GM12878 (cell line): ENCODE results near the gene TRMT44. TPM values are rescaled to one million over a fixed set of nuclear protein-coding genes. Genes with fewer than 3 reads are reported as not detected.

Experiments used
- ATAC-seq: fragments of 200-7000 bp; cut with Tn5 transposase; 3 replicates; pipeline ENCODE4 v1.9.1; 2020; ENCODE audit warnings: mild to moderate bottlenecking, moderate library complexity
- BruUV-seq: library from RNA; stranded (reverse); fragments of 400-500 nt; replicated peaks from 2 replicates; lab custom pipeline; 2021; lab: Mats Ljungman, UMichigan
- CTCF ChIA-PET: fragments of 300-600 bp; sonication (Branson Sonifier 250); formaldehyde crosslinking; extraction: SDS; loops from one replicate; lab custom pipeline; 2021; ENCODE audit warnings: inconsistent platforms; lab: Yijun Ruan, JAX
- POLR2A ChIA-PET: fragments of 350-600 bp; formaldehyde crosslinking; extraction: SDS; loops from one replicate; lab custom pipeline; 2021; ENCODE audit warnings: inconsistent platforms; lab: Charles Lee
- RAD21 ChIA-PET: fragments of 300-600 bp; sonication (Branson Sonifier 250); formaldehyde crosslinking; loops from one replicate; lab custom pipeline; 2023; ENCODE audit warnings: antibody characterized with exemption; ENCODE audit not compliant: unreplicated experiment; lab: Charles Lee
- SMC1A ChIA-PET: fragments of 300-600 bp; sonication (Branson Sonifier 250); formaldehyde crosslinking; loops from one replicate; lab custom pipeline; 2023; ENCODE audit not compliant: unreplicated experiment, uncharacterized antibody; lab: Charles Lee
- DNase-seq: peaks from one replicate; pipeline ENCODE4 v3.0.0-alpha.2; 2011; ENCODE audit warnings: low read depth, low spot score
- FAIRE-seq: peaks from 3 replicates; lab custom pipeline; 2011; peaks lifted over from hg19 to GRCh38; lab: Jason Lieb, UNC
- H2AFZ ChIP-seq: 2 replicates; pipeline ENCODE4 v1.6.0; 2011; ENCODE audit warnings: low read depth, low read length, control low read depth; ENCODE audit not compliant: control insufficient read depth
- H3K27ac ChIP-seq: 2 replicates; pipeline ENCODE4 v1.5.1; 2011; ENCODE audit warnings: control low read depth; ENCODE audit not compliant: control insufficient read depth, insufficient read depth
- H3K27me3 ChIP-seq, 2 experiments: replicated peaks in 1 of 2; 2 replicates each; pipeline versions ENCODE4 v1.6.0 to v1.6.1; 2011; ENCODE audit warnings: low read length in 1 of 2; ENCODE audit not compliant: control insufficient read depth in 2 of 2, insufficient read depth in 2 of 2
- H3K36me3 ChIP-seq, 2 experiments: 2 replicates each; pipeline ENCODE4 v1.5.1; 2011; ENCODE audit warnings: low read length in 1 of 2; ENCODE audit not compliant: control insufficient read depth in 2 of 2, insufficient read depth in 2 of 2
- H3K4me1 ChIP-seq: 2 replicates; pipeline ENCODE4 v1.6.1; 2011; ENCODE audit warnings: mild to moderate bottlenecking, low read length, moderate library complexity, mixed read lengths; ENCODE audit not compliant: control insufficient read depth, insufficient read depth
- H3K4me2 ChIP-seq: 2 replicates; pipeline ENCODE4 v1.6.0; 2011; ENCODE audit warnings: control low read depth; ENCODE audit not compliant: control insufficient read depth, insufficient read depth
- H3K4me3 ChIP-seq: fragments of 200-600 bp; sonication (generic); 2 replicates; pipeline ENCODE4 v1.5.1; 2016
- H3K79me2 ChIP-seq: 2 replicates; pipeline ENCODE4 v1.6.0; 2011; ENCODE audit warnings: low read length; ENCODE audit not compliant: control insufficient read depth, insufficient read depth
- H3K9ac ChIP-seq: 2 replicates; pipeline ENCODE4 v1.8.0; 2011; ENCODE audit warnings: low read length, control low read depth, mixed read lengths; ENCODE audit not compliant: control insufficient read depth, insufficient read depth
- H3K9me3 ChIP-seq: replicated peaks from 3 replicates; pipeline ENCODE4 v1.5.1; 2011; ENCODE audit warnings: mild to moderate bottlenecking, low read length; ENCODE audit not compliant: control insufficient read depth, insufficient read depth
- H4K20me1 ChIP-seq: 2 replicates; pipeline ENCODE4 v1.6.0; 2011; ENCODE audit not compliant: control insufficient read depth, insufficient read depth
- CREM ChIP-seq: IDR thresholded peaks from 2 replicates; pipeline ENCODE4 v1.6.1; 2014; ENCODE audit warnings: antibody characterized with exemption, low read depth
- HDAC6 ChIP-seq: fragments of 200-600 bp; sonication (generic); IDR thresholded peaks from one replicate; pipeline ENCODE4 v1.8.0; 2017; ENCODE audit warnings: antibody characterized with exemption; ENCODE audit not compliant: unreplicated experiment
- KDM1A ChIP-seq: fragments of 200-600 bp; sonication (generic); IDR thresholded peaks from 2 replicates; pipeline ENCODE4 v1.6.1; 2016; ENCODE audit warnings: borderline replicate concordance
- PAX8 ChIP-seq: fragments of 450-650 bp; IDR thresholded peaks from 2 replicates; pipeline ENCODE4 v1.6.1; 2017; ENCODE audit warnings: mild to moderate bottlenecking, moderate library complexity
- SIN3A ChIP-seq: IDR thresholded peaks from 2 replicates; pipeline ENCODE4 v1.6.1; 2012; ENCODE audit warnings: low read depth, low read length, improper control_type of control experiment
- SREBF2 ChIP-seq: IDR thresholded peaks from 2 replicates; pipeline ENCODE4 v1.6.1; 2012; ENCODE audit warnings: mild to moderate bottlenecking, low read length
- WGBS: methylation state at CpG from one replicate; pipeline ENCODE4 v1.1.6; 2016; ENCODE audit warnings: low lambda C conversion rate; ENCODE audit not compliant: insufficient replicate concordance, insufficient coverage; ENCODE audit errors: missing lambda C conversion rate; 5-methylcytosine and 5-hydroxymethylcytosine counted together
- in situ Hi-C: fragments of 300-500 bp; cut with MboI; formaldehyde crosslinking; loops from 9 replicates; pipeline ENCODE4 v1.14.3; 2018; ENCODE audit warnings: mixed read lengths
- intact Hi-C: fragments of 100-400 bp; cut with micrococcal nuclease; formaldehyde crosslinking; loops from one replicate; pipeline ENCODE4 v1.14.2; 2022; ENCODE audit not compliant: unreplicated experiment
- polyA plus RNA-seq, 11 experiments: library from polyadenylated mRNA; depleted of rRNA in 4 of 11; unstranded in 6 of 11; stranded (reverse) in 5 of 11; fragments of >200 nt; fragmentation: Nextera tagmentation in 4 of 11; fragmentation: Illumina TruSeq in 1 of 11; extraction: Ambion mirVana in 4 of 11; extraction: Trizol in 1 of 11; gene quantifications; 1 replicate in 1 of 11; 2 replicates in 10 of 11; pipeline versions ENCODE4 v1.2.1 to v1.2.3, GENCODE V29; 2011 to 2016; ENCODE audit warnings: inconsistent platforms in 2 of 11, missing spikeins in 2 of 11, low read depth in 1 of 11
- total RNA-seq, 4 experiments: library from RNA; depleted of rRNA in 3 of 4; stranded (reverse); fragments of >200 nt in 3 of 4; fragmentation: Illumina TruSeq in 1 of 4; extraction: Trizol in 1 of 4; gene quantifications; 2 replicates each; pipeline versions ENCODE4 v1.2.1 to v1.2.3, GENCODE V29; 2013 to 2021
- TF ChIP-seq, protein P1 (sequence below), 3 experiments: IDR thresholded peaks in 2 of 3; conservative IDR thresholded peaks in 1 of 3; 2 replicates each; pipeline ENCODE4 v1.5.1; 2011; ENCODE audit warnings: low read depth in 3 of 3, low read length in 3 of 3, mild to moderate bottlenecking in 3 of 3, control low read depth in 2 of 3, moderate library complexity in 2 of 3, inconsistent platforms in 1 of 3, mixed read lengths in 1 of 3; ENCODE audit not compliant: control insufficient read depth in 2 of 3, insufficient read depth in 1 of 3; ENCODE audit errors: extremely low read depth in 1 of 3
- TF ChIP-seq, protein P2 (sequence below): fragments of 450-650 bp; IDR thresholded peaks from 2 replicates; pipeline ENCODE4 v1.6.1; 2017; ENCODE audit warnings: mild to moderate bottlenecking, moderate library complexity

TRMT44 gene
- total and polyA plus RNA-seq, 10 of the 15 experiments (the other 5 are each of a cell fraction or from before 2014, with no cell fraction given): 1.3 to 18.5 (median 10.1) TPM

DNA sequence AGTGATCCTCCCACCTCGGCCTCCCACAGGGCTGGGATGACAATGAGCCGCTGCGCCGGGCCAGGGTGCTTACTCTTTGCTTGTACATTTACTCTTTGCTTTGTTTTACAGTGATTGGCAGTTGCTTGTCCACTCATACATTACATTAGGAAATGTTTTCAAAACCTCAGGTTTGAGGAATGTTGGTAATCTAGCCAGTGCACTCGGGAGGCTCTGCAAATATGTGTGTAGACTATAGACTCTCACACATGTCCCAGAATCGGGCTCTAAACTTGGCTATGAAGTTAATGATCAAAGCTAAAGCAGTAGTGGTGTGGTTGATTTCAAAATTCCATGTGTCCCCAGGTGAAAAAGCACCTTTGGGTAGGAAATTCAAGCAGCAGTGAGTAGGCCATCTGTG is 20.5 kb downstream of the TRMT44 start:
- TF ChIP-seq, protein P1, sequence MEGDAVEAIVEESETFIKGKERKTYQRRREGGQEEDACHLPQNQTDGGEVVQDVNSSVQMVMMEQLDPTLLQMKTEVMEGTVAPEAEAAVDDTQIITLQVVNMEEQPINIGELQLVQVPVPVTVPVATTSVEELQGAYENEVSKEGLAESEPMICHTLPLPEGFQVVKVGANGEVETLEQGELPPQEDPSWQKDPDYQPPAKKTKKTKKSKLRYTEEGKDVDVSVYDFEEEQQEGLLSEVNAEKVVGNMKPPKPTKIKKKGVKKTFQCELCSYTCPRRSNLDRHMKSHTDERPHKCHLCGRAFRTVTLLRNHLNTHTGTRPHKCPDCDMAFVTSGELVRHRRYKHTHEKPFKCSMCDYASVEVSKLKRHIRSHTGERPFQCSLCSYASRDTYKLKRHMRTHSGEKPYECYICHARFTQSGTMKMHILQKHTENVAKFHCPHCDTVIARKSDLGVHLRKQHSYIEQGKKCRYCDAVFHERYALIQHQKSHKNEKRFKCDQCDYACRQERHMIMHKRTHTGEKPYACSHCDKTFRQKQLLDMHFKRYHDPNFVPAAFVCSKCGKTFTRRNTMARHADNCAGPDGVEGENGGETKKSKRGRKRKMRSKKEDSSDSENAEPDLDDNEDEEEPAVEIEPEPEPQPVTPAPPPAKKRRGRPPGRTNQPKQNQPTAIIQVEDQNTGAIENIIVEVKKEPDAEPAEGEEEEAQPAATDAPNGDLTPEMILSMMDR (IDR thresholded peaks at IDR 0.05 in 2 of 3, conservative IDR thresholded peaks at IDR 0.05 in 1 of 3; ENCODE audit: control insufficient read depth in 2 of 3, extremely low read depth in 1 of 3, insufficient read depth in 1 of 3, low read depth in 3 of 3, low read length in 3 of 3): no peak
- no peak for TF ChIP-seq PAX8
- no peak for TF ChIP-seq SIN3A
- TF ChIP-seq HDAC6: no peak
- TF ChIP-seq CREM: no peak
- TF ChIP-seq SREBF2: no peak
- TF ChIP-seq, protein P2, sequence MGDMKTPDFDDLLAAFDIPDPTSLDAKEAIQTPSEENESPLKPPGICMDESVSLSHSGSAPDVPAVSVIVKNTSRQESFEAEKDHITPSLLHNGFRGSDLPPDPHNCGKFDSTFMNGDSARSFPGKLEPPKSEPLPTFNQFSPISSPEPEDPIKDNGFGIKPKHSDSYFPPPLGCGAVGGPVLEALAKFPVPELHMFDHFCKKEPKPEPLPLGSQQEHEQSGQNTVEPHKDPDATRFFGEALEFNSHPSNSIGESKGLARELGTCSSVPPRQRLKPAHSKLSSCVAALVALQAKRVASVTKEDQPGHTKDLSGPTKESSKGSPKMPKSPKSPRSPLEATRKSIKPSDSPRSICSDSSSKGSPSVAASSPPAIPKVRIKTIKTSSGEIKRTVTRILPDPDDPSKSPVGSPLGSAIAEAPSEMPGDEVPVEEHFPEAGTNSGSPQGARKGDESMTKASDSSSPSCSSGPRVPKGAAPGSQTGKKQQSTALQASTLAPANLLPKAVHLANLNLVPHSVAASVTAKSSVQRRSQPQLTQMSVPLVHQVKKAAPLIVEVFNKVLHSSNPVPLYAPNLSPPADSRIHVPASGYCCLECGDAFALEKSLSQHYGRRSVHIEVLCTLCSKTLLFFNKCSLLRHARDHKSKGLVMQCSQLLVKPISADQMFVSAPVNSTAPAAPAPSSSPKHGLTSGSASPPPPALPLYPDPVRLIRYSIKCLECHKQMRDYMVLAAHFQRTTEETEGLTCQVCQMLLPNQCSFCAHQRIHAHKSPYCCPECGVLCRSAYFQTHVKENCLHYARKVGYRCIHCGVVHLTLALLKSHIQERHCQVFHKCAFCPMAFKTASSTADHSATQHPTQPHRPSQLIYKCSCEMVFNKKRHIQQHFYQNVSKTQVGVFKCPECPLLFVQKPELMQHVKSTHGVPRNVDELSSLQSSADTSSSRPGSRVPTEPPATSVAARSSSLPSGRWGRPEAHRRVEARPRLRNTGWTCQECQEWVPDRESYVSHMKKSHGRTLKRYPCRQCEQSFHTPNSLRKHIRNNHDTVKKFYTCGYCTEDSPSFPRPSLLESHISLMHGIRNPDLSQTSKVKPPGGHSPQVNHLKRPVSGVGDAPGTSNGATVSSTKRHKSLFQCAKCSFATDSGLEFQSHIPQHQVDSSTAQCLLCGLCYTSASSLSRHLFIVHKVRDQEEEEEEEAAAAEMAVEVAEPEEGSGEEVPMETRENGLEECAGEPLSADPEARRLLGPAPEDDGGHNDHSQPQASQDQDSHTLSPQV: no peak
- TF ChIP-seq KDM1A: no peak
- H3K27me3 ChIP-seq: no peaks in the 10 kb centered on the region
- DNase-seq (no peak), FAIRE-seq (no peak), ATAC-seq (no peak)
- no TSS peak for BruUV-seq
- no peak overlapping the region for H3K27ac ChIP-seq
- CTCF ChIA-PET: no interaction called here
- H3K4me2 ChIP-seq: no peak overlapping the region
- intact Hi-C loops (no loop called here), in situ Hi-C loops (loop anchor here (5.0 kb wide), 1 partner anchor 136 kb away; no protein-coding TSS in a partner anchor)
- POLR2A ChIA-PET: no interaction called here
- H3K4me3 ChIP-seq: no peak overlapping the region
- SMC1A ChIA-PET: no interaction called here
- no peaks in the 10 kb centered on the region for H3K9me3 ChIP-seq
- no peaks in the 10 kb centered on the region for H3K79me2 ChIP-seq
- no peaks in the 10 kb centered on the region; the same call in 1 of the 2 replicates for H4K20me1 ChIP-seq
- no peak overlapping the region for H2AFZ ChIP-seq
- WGBS: 93% methylated on average over 6 of the region's 6 CpGs
- no peaks in the 10 kb centered on the region for H3K4me1 ChIP-seq
- H3K9ac ChIP-seq: no peak overlapping the region
- peaks cover 5 to 6% of the 10 kb centered on the region in 2 experiments for H3K36me3 ChIP-seq
- RAD21 ChIA-PET: no interaction called here
